GM19438 (cell line): ENCODE results near the gene PTPRN2.
"Not testable (repeated sequence)": the region's sequence is repeated elsewhere in the genome, so short reads cannot be mapped to it uniquely, and the experiment has no call there.

Experiments
- ATAC-seq: cut with Tn5 transposase; IDR thresholded peaks from one replicate; pipeline ENCODE4 v1.9.1; 2021; ENCODE audit warnings: low read depth; ENCODE audit not compliant: unreplicated experiment

PTPRN2 gene

DNA sequence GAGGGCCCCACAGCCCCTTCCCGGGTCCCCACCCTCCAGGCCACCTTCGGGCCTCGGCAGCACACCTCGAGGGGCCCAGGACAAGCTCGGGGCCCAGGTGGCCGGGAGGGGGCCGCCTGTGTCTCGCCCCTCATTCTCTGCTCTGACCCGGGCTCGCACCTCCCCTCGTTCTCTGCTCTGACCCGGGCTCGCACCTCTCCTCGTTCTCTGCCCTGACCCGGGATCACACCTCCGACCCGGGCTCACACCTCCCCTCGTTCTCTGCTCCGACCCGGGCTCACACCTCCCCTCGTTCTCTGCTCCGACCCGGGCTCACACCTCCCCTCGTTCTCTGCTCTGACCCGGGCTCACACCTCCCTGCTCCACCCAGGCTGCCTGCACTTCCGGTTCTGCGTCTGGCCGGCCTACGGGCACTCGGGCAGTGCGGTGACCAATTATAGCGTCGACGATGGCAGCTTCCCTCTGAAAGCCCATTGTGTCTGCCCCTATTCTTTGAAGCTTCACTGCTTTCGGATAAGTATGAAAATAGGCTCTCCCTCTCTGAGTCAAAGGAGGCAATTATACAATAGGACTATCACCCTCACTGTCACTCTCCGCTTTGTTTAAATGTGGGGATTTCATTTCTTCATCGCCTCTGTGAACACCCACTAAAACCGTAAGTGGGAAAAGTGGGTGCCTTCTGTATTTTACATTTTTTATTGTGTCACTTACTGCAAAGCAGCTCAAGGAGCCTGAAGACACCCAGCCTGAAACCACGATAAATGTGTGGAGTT, 793.5 kb downstream of the PTPRN2 start:
- ATAC-seq, result no peak

DNA sequence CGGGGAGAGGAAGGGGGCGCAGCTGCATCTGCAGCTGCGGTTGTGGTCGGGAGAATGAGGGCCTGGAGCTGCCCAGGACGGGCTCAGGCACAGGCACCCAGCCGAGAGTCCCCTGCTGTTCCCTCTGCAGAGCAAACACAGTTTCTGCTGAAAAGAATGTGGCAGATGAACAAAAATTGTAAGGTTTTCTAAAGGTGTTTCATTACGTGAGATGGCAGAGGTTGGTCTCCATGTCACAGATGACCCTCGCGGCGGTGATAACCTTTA, 794.6 kb downstream of the PTPRN2 start:
- ATAC-seq, result no peak

DNA sequence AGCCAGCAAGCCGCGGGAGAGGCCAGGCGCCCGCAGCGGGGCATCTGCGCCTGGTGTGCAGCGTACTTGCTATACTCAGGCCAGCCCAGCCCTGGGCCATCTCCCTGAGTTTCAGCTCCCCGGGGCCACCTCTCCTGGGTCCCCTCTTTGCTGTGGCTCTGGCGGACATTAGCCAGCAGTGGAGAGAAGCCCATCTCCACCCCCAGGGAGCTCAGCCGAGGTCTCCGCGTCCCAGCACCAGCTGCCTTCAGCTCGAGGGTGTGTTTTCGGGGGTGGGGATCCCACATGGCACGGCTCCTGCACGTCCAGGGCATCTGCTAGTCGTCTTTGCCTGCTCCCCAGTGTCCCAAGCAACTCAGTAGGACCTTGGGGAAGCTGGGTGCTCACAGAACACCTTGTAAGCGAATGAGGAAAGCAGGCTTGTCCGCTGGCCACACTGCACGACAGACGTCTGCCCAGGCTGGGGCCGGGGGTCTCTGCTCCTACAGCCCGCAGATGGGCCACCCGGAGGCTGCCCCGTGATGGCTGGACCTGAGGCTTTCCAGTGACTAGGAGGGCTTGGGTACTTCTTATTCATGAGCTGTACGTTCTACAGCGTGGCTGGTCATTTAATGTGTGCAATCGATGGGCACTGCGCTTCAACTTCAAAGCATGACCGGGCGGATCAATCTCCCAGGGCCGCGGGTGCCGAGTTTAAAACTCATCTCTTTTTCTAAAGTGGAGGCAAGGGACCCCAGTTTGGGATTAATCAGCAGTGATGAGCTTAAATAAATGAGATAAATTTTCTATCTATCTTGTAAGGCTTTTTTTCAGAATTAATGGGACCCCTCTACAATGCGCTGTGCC, 795.2 kb downstream of the PTPRN2 start:
- no peak for ATAC-seq

DNA sequence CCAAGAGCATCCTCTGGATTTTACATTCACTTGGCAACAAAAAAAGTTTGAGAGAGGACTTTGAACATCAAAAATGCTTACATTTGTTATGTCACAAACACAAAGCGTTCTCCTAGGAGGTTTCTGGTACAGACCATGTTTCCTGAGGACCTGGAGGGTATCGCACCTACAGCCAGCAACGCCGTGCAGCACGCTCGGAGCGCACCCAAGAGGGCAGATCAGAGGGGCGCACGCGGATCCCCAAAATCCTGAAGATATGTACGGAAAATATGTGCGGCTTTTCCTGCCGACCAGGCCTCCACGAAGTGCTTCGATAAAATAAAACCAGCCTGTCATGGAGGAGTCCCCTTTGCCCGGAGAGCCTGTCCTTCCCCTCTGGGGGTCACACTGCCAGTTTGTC, 796.0 kb downstream of the PTPRN2 start:
- no peak for ATAC-seq

DNA sequence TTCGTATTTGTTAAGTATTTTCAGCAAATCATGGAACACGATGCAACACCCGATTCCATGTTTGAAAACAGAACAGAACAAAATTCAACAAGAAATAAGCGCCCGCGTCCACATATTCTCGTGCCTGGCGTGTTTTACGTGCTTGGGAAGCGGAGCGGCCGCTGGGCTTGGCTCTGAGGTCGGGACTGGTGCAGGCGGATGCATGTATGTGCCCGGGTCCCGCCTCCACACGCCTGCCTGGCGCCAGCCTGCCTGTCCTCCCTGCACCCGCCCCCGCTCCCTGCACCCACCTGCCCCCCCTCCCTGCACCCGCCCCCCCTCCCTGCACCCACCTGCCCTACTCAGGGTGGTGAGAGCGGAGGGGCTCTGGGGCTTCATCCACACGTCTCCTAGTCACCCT, 796.4 kb downstream of the PTPRN2 start:
- no peak for ATAC-seq

DNA sequence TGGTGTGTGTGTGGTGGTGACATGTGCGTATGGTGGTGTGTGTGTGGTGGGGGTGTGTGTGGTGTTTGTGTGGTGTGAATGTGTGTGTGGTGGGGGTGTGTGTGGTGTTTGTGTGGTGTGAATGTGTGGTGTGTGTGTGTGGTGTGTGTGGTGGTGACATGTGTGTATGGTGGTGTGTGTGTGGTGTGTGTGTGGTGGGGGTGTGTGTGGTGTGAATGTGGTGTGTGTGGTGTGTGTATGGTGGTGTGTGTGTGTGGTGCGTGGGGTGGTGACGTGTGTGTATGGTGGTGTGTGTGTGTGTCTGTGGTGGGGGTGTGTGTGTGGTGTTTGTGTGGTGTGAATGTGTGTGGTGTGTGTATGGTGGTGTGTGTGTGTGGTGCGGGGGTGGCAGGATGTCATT, 797.7 kb downstream of the PTPRN2 start:
- ATAC-seq, result no peak

DNA sequence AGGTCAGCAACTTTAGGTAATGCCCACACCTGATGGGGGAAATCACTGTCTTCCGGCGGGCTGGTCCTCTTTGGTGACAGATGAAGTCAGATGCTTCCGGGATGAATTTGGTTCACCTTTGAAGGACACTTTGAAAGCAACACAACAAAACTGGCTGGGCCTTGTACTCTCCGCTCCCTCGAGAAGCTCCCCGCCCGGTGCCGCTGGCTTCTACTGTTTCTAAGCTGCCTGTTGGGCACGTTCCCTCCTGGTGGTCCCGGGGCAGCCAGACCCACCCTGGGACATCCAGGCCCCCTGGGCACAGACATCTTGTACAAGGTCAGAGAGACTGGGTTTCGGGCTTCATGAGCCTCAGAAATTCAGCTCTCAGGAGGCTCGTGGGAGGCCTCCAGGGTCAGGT, 798.5 kb downstream of the PTPRN2 start:
- ATAC-seq, result no peak

DNA sequence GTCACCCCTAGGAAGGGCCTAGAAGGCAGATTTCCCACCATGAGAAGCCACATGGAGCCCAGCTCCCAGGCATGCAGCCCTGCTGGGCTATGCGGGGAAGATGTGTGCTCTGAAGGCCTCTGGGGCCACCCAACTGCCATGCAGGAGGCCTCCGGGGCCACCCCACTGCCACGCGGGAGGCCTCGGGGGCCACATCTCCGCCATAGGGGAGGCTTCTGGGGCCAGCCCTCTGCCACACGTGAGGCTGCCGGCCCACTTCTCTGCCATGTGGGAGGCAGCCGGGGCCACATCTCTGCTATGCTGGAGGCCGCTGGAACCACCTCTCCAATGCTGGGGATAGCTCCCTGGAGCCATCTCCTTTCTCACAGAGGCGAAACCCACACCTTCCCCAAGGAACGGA, 799.0 kb downstream of the PTPRN2 start:
- no peak for ATAC-seq

DNA sequence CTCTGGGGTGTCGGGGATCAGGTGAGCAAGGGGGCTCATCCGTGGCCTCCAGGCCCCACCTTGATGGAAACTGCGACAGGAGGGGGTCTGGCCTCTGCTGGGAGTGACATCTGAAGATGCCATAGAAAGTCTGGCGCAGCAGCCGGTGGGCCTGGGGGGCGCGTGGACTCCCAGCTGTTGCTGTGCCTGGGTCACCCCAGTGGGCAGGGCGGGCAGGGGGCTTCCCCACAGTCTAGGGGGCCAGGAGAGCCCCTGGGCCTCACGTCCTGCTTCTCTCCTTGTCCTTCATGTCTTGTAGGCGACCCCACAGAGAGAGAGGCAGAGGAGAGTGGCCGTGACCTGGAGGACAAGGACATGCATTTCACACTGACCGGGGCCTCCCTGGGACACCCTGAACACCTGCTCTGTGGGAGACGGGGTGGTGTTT, 800.3 kb downstream of the PTPRN2 start:
- no peak for ATAC-seq

DNA sequence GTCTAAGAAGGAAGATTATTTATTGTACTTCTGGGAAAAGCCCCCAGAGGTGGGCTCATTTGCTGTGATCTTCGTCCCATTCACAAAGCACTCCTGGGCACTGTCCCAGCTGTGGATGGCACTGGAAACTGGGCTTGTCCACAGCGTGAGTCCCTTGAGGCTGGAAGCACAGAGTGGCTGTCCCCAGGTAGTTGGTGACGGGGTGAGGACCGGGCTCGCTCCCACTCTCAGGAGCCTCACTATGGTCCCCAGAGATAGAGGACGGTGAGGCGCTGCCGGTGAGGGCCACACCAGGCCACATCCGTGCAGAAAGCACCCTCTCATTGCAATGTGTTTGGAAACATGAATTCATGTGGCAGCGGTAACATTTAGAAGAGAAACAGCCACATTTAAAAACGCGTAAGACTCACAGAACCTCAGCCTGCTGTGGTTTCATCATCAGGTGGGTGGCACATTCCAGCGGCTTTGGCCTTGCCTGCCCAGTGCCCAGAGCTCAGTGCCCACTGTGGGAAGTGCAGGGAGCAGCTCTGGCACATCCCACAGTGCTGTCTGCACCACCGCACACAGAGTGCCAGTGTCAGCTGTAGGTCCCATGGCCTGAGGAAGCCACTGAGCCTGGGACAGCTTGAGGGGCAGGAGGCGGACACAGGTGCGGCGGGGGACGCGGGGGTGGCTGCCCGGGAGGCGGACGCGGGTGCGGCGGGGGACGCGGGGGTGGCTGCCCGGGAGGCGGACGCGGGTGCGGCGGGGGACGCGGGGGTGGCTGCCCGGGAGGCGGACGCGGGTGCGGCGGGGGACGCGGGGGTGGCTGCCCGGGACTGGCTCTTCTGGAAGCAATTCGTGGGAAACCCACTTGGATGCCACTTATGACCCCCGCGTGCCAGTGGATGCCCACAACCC, 801.0 kb downstream of the PTPRN2 start:
- no peak for ATAC-seq

DNA sequence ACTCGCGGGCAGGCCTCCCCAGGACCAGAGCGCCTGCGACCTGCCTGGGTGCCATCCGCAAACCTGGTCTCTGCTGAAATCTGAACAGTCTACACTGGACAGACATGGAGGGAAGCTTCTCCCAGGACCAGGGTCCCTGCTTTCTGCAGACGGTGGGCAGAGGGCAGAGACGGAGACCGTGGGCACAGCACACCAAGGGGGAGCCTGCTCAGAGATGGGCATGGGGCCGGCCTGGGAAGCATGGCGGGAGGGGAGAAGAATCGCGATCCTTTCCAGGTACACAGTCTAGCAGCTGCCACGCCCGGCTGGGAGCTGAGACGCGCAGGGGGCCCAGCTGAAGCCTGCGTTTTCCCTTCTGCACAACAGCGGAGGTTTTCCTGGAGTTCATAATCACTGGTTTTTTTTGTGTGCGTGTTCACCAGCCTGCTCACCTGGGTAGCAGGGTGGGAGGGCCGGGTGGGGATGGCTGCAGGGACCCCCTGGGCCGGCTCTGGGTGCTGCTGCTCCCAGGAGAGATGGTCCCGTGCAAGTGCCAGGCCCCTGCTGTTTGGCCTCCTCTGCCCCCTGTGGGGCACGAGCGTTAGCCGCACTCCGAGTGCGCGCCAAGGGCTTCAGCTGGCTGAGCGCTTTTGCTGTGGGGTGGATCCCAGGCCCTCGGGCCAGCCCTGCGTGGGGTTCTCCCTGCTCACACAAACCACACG, 802.0 kb downstream of the PTPRN2 start:
- no peak for ATAC-seq

DNA sequence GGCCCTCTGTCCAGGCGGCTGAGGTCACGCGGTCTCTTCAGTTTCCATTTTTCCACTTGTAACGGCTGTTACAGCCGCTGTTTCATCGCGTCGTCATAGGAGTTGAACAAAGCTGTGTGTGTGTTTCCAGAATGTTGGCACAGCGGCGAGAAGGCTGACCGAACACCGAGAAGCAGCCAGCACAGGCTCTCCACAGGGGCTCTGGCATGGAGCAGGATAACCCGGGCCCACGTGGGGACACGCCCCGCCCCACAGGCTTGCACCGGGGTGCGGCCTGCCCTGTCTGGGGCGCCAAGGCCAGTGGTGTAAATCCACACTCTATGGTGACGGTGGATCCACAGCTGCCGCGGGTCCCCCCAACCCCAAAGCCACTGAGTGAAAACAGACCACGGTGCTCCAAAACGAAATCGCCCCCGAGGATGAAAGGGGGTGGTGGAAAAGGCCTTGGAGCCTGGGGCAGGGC, 802.6 kb downstream of the PTPRN2 start:
- no peak for ATAC-seq

DNA sequence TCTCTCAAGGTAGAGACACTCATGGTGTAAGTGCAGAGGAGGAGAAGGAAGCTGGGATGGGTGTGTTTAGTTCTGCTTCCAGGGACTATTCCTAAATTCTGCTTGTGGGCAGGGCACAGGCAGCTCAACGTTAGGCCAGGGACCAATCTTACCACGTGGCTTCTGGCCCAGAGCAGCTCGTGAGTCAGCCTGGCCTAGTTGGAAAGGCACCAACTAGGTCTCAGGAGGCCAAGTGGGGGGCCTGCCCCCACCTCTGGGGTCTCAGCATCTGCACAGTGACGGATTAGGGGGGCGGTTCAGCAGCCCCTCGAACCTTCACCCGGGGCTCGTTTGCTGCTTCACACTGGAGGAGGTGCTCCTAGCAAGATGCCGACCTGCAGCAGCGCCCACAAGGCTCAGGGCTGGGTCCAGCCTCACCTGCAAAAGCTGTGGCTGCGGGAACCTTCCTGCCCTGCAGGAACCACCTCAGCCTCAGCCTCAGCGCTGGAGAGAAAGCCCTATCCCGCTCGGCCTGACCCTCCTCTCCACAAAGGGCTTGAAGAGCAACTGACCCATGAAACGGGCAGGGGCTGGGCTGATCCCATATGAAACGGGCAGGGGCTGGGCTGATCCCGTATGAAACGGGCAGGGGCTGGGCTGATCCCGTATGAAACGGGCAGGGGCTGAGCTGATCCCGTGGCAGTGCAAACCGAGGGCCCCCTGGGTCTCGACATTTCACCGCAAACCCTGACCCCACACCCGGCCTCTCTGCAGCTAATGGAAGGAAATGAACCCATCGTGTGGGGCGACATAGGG, 803.4 kb downstream of the PTPRN2 start:
- no peak for ATAC-seq

DNA sequence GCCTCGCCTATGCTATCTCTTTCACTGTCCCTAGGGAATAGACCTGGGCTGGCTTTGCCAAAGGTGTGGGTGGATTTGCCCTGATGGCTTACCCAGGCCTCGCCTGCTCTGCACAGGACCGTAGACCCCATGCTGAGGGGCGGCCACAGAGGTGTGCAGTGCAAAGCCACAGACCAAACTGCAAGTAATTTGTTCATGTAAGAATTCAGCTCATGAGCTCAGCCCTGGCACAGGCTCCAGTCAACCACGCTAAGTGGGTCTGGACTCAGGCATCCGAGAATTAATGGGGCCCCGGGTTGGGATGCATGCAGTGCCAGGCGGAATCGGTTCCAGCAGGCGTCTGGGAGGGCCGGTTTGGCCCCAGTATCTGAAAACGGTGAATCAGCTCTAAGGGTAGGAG, 805.6 kb downstream of the PTPRN2 start:
- ATAC-seq, result no peak

DNA sequence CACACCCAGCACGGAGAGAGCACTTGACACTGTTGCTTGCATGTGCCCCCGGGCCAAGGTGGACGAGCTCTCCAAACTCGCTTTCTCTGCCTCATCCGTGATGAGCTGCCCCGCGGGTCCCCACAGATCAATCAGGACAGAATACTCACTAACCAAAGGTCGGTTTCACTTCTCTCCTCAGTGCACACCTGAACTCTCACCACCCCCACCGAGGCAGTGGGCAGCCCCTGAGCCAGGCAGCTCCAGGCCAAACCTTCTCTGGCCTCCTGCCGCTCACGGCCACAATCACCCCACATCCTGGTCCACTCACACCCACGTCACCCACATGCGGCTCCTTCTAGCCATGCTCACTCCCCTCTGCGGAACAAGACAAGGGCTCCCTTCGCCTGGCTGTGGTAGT, 806.9 kb downstream of the PTPRN2 start:
- ATAC-seq, result no peak

DNA sequence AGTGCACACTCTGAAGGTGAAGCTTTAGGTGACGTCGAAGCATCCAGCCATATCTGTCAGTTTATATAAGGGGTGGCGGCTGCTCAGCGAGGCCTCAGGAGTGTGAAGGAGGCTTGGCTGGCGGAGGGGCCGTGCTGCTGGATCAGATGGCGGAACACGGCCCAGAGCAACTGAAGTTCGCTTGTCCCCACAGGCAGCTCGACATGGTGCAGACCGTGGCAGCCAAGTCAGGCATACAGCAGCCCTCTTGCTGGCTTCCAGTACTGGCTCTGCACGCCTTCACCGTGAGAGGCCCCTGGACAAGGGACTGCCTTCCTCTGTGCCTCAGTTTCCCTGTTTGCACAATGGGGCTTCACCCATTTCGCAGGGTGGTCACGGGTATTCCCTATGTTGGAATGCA, 807.3 kb downstream of the PTPRN2 start:
- no peak for ATAC-seq

DNA sequence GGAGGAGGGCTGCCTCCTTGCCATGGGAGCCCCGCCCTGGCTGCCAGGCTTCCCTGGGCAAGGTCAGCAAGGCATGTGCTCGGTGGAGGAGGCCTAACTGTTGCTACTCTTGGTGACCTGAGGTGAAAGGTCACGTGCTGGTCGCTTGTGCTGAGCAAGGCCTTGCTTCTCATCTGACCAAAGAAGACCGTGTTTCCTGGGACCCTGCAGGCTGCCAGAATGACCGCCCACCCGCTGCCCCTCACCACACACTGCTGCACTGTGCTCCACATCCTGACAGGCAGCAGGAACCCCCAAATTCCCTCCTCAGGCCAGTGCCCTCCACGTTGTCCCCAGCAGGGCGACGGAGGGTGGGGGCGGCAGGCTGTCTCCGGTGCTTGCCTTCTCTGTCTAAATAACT, 808.4 kb downstream of the PTPRN2 start:
- no peak for ATAC-seq

DNA sequence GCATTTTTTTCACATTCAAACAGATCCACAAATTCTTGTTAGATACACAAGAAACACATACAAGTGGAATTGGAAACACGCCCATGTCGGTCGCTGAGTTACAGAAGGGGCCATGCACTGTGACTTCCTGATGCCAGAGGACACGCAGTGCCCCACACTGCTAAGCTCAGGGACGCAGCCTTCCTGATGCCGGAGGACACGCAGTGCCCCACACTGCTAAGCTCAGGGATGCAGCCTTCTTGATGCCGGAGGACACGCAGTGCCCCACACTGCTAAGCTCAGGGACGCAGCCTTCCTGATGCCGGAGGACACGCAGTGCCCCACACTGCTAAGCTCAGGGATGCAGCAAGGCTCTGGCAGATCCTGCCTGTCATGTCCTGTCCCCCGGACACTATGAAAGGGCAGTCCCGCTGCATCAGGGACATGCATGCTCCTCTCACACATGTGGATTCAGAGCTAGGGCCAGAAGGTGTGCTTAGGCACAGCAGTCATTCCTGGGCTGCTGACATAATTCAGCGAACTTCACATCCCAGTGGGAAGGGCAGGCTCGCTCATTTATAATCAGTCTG, 810.3 kb downstream of the PTPRN2 start:
- ATAC-seq, result not testable (repeated sequence)

DNA sequence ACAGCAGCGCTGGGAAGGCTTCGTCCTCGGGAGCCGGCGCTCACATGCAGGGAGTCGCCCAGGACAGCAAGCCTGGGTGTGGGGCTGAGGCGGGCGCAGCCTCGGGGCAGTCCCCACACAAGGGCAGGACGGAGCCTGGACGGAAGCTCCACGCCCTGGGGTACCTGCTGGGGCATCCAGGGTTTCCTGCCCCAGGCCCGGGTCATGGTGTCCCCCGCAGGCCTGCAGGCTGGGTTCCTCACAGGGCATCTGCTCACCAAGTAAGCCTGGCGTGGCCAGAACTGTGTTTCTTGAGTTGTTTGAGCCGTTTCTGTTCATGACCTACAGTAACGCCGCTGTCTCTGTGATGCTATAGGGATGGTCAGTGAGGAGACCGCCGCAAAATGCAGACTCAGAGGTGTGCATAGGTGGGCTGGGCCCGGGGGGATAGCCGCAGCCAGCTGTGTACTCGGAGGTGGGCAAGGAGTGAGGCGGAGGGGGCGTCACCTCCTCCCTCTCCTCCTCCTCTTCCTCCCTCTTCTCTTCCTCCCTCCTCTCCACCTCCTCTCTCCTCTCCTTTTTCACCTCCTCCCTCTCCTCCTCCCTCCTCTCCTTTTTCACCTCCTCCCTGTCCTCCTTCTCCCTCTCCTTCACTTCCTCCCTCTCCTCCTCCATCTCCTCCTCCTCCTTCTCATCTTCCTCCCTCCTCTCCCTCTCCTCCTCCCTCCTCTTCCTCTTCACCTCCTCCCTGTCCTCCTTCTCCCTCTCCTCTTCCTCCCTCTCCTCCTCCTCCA, 811.9 kb downstream of the PTPRN2 start:
- no peak for ATAC-seq
